ENCODE measurements around the gene PACS2.

Gene PACS2

DNA sequence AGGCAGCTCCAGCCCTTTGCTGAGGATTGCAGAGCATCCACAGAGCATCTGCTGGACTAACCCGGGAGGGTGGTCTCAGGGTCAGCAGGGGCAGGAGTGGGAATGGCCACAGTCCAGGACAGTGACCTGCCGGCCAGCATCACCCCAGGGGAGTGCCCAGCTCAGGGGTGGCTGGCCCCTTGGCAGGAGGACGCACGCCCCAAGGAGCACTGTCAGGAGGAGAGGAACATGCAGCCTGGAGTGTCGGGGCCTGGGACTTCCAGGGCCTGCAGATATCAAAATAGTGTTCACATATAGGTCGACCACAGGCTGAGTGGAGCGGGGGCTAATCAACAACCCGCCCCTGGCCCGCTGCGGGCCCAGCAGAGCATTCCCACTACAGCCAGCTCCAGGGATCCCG is 50.6 kb downstream of the PACS2 start:
- TF ChIP-seq, protein P1, sequence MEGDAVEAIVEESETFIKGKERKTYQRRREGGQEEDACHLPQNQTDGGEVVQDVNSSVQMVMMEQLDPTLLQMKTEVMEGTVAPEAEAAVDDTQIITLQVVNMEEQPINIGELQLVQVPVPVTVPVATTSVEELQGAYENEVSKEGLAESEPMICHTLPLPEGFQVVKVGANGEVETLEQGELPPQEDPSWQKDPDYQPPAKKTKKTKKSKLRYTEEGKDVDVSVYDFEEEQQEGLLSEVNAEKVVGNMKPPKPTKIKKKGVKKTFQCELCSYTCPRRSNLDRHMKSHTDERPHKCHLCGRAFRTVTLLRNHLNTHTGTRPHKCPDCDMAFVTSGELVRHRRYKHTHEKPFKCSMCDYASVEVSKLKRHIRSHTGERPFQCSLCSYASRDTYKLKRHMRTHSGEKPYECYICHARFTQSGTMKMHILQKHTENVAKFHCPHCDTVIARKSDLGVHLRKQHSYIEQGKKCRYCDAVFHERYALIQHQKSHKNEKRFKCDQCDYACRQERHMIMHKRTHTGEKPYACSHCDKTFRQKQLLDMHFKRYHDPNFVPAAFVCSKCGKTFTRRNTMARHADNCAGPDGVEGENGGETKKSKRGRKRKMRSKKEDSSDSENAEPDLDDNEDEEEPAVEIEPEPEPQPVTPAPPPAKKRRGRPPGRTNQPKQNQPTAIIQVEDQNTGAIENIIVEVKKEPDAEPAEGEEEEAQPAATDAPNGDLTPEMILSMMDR (IDR thresholded peaks at IDR 0.05; ENCODE audit: extremely low read depth, missing control alignments) = no peak
- no peak for DNase-seq (ENCODE audit: low spot score)

DNA sequence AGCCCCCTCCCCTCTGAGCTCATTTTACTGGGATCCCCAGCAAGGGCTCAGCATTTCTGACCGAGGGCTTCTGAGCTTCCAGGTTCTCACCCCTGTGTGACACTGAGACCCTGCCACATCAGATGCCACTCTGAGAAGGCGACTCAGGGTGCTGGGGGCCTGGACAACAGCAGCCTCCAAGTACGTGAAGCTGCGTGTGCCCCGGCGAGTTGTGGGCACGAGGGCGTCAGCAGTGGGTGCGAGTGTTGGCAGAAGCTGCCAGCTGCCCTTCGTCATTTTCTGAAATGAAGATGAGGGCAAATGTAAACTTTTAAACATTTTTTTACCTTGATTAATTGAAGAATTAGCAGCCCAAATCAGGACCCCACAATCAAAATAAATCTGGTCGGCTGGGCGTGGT is 51.1 kb downstream of the PACS2 start:
- TF ChIP-seq, protein P1 (IDR thresholded peaks at IDR 0.05; ENCODE audit: extremely low read depth, missing control alignments) = no peak
- no peak for DNase-seq (ENCODE audit: low spot score)

DNA sequence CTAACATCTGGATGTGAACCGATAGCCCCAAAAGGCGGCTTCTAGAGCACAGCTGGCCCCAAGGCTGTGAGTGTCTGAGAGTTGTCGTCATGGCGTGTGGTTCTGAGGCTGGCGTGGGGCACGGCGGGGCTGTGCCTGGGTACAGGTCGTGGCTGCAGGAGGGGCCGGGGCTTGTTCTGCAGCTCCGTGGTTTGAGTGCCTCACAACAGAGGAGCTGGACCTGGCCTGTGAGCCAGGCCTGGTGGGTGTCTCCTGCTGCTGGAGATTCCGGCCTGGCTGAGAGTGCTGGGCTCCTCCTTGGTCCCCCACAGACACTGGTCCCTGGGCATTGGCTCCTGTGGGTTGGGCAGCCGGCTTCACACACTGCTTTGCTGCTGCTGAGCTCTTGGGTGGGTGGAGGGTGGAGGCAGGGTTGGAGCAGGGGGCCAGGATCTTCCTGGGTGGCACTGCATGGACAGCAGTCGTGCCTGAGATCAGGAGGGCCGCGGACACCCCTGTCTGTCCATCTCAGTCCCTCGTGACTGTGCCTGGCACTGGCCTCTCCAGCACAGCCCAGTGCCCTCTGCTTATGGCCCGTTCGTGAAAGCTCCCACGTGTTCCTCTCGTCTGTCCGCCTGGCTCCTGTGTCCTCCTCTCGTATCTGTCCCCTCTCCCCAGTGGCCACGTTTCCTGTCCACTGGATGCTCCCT is 52.0 kb downstream of the PACS2 start:
- TF ChIP-seq, protein P1 (IDR thresholded peaks at IDR 0.05; ENCODE audit: extremely low read depth, missing control alignments) = no peak
- DNase-seq (ENCODE audit: low spot score) = no peak

DNA sequence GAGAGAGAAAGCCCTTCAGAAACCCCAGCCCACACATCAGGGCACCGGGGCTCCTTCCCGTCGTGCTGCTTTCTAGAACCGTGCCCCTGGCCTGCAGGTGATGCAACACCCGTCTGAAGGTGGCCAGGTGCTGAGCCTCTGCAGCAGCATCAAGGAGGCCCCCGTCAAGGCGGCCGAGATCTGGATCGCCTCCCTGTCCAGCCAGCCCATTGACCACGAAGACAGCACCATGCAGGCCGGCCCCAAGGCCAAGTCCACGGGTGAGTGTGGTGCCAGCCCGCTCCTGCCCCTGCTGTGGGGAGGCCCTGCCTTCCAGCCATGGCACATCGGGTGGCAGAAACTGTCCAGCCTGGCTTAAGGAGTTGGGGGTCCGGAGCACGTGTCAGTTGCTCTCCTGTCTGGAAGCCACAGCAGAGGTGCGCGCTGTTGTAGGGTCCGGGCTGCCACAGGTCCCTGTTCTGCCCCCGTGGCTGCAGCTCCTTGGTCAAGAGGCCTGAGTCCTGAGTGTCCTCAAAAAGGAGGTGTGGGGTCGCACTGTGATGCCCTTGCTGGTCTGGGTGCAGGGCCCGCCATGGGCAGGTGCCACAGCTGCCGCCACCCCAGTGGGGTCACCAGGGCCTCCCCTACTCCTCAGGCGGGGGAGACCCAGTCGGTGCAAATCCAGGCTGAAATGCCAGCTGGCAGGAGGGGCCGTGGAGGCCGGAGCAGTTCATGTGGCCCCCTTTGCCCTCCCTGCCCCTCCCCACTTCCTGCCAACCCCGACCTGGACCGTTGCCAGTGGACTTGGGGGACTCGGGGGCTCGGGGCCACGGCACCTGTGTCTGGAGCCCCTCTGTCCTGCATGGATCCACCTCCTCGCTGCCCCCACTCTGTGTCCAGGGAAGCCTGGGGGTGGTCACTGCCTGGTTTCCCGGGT is 52.8 kb downstream of the PACS2 start:
- DNase-seq (ENCODE audit: low spot score) = no peak
- TF ChIP-seq, protein P1 (IDR thresholded peaks at IDR 0.05; ENCODE audit: extremely low read depth, missing control alignments) = no peak

DNA sequence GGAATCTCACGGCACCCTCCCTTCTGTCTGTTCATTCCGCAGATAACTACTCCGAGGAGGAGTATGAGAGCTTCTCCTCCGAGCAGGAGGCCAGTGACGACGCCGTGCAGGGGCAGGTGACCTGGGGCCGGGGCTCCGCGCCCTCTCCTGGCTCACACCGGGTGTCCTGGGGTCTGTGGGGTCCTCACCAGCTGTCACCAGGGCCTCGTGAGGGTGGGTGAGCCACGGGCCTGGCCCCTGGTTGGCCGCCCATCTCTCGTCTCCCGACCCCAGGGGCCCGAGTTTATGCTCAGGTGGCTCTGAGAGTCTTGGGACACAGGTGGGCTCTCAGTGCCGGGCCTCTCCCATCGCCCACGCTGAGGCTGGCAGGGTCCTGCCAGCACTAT is 53.5 kb downstream of the PACS2 start:
- no peak for DNase-seq (ENCODE audit: low spot score)
- TF ChIP-seq, protein P1 (IDR thresholded peaks at IDR 0.05; ENCODE audit: extremely low read depth, missing control alignments) = no peak

DNA sequence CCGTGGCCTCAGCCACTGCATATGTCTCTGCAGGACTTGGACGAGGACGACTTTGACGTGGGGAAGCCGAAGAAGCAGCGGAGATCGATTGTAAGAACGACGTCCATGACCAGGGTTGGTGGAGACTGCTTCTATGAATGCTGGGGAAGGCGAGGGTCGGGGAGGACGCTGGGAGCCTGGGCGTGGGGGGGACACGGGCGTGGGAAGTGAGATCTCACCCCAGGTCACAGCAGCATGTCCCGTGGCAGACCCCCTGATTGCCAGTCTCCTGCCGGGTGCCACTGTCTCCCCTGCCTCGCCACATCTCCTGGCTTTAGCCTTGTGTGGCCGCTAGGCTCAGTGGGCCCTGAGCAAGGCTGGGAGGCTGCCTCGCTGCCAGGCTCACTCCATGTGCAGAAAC is 53.9 kb downstream of the PACS2 start:
- TF ChIP-seq, protein P1 (IDR thresholded peaks at IDR 0.05; ENCODE audit: extremely low read depth, missing control alignments) = no peak

More for the DNA sequence above, 53.9 kb downstream of the PACS2 start:
- DNase-seq (ENCODE audit: low spot score) = no peak
